HEK293 (cell line): ENCODE measurements around the gene GALNT2.

Experiments used
- GLI4 ChIP-seq: fragments of 450-650 bp; formaldehyde crosslinking; IDR thresholded peaks from 2 replicates; pipeline ENCODE4 v1.5.1; 2016; ENCODE audit warnings: missing biosample characterization, missing genetic modification characterization
- ZNF114 ChIP-seq: fragments of 450-650 bp; formaldehyde crosslinking; IDR thresholded peaks from 2 replicates; pipeline ENCODE4 v1.5.0; 2017; ENCODE audit warnings: missing biosample characterization, missing genetic modification characterization
- ZNF121 ChIP-seq: fragments of 450-650 bp; formaldehyde crosslinking; IDR thresholded peaks from 2 replicates; pipeline ENCODE4 v1.5.1; 2016; ENCODE audit warnings: missing biosample characterization, missing genetic modification characterization
- ZNF184 ChIP-seq: fragments of 450-650 bp; IDR thresholded peaks from 2 replicates; pipeline ENCODE4 v1.5.1; 2018; ENCODE audit warnings: missing biosample characterization, mild to moderate bottlenecking, missing genetic modification characterization
- ZNF2 ChIP-seq: fragments of 450-650 bp; formaldehyde crosslinking; IDR thresholded peaks from 2 replicates; pipeline ENCODE4 v1.5.1; 2016; ENCODE audit warnings: missing biosample characterization, missing genetic modification characterization
- ZNF24 ChIP-seq: fragments of 450-650 bp; formaldehyde crosslinking; IDR thresholded peaks from 2 replicates; pipeline ENCODE4 v1.5.1; 2016; ENCODE audit warnings: missing biosample characterization, missing genetic modification characterization
- ZNF350 ChIP-seq: fragments of 450-650 bp; formaldehyde crosslinking; IDR thresholded peaks from 2 replicates; pipeline ENCODE4 v1.5.0; 2017; ENCODE audit warnings: missing biosample characterization, mild to moderate bottlenecking, missing genetic modification characterization
- ZNF423 ChIP-seq: fragments of 450-650 bp; formaldehyde crosslinking; IDR thresholded peaks from 2 replicates; pipeline ENCODE4 v1.5.1; 2016; ENCODE audit warnings: missing biosample characterization, missing genetic modification characterization
- ZNF433 ChIP-seq: fragments of 450-650 bp; formaldehyde crosslinking; IDR thresholded peaks from 2 replicates; pipeline ENCODE4 v1.5.1; 2016; ENCODE audit warnings: missing biosample characterization, missing genetic modification characterization, low read depth
- ZNF549 ChIP-seq: fragments of 450-650 bp; IDR thresholded peaks from 2 replicates; pipeline ENCODE4 v1.5.1; 2018; ENCODE audit warnings: missing biosample characterization, missing genetic modification characterization, mild to moderate bottlenecking, inconsistent platforms, moderate library complexity
- ZNF629 ChIP-seq: fragments of 450-650 bp; formaldehyde crosslinking; IDR thresholded peaks from 2 replicates; pipeline ENCODE4 v1.5.1; 2017; ENCODE audit warnings: missing biosample characterization, missing genetic modification characterization
- ZNF660 ChIP-seq: fragments of 450-650 bp; IDR thresholded peaks from 2 replicates; pipeline ENCODE4 v1.5.1; 2018; ENCODE audit warnings: missing biosample characterization, mild to moderate bottlenecking, missing genetic modification characterization
- TF ChIP-seq, protein P1 (sequence below): fragments of 450-650 bp; formaldehyde crosslinking; IDR thresholded peaks from 2 replicates; pipeline ENCODE4 v1.5.1; 2016; ENCODE audit warnings: missing biosample characterization, missing genetic modification characterization

DNA sequence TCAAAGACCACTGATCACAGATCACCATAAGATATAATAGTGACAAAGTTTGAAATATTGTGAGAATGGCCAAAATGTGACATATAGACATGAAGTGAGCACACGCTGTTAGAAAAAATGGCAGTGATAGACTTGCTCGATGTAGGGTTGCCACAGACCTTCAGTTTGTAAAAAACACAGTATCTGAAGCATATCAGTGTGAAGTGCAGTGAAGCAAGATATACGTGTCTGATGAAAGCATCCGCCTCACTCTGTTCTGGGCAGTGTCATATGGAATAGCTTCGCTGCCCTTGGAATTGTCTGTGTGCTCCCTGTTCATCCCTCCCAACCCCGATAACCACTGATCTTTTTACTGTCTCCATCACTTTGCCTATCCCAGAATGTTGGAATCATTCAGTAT is 50.7 kb downstream of the GALNT2 start:
- TF ChIP-seq ZNF184 (tag by site-specific recombination) (no peak), ZNF423 (no peak), ZNF660 (tag by site-specific recombination) (no peak), ZNF433 (tag by site-specific recombination) (no peak), ZNF114 (no peak), GLI4 (no peak), ZNF350 (tag by site-specific recombination) (no peak), ZNF2 (tag by site-specific recombination) (no peak), ZNF549 (no peak), ZNF24 (tag by site-specific recombination) (no peak), ZNF121 (no peak), ZNF629 (tag by site-specific recombination) (no peak)
- TF ChIP-seq, protein P1, sequence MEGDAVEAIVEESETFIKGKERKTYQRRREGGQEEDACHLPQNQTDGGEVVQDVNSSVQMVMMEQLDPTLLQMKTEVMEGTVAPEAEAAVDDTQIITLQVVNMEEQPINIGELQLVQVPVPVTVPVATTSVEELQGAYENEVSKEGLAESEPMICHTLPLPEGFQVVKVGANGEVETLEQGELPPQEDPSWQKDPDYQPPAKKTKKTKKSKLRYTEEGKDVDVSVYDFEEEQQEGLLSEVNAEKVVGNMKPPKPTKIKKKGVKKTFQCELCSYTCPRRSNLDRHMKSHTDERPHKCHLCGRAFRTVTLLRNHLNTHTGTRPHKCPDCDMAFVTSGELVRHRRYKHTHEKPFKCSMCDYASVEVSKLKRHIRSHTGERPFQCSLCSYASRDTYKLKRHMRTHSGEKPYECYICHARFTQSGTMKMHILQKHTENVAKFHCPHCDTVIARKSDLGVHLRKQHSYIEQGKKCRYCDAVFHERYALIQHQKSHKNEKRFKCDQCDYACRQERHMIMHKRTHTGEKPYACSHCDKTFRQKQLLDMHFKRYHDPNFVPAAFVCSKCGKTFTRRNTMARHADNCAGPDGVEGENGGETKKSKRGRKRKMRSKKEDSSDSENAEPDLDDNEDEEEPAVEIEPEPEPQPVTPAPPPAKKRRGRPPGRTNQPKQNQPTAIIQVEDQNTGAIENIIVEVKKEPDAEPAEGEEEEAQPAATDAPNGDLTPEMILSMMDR (tag by site-specific recombination): no peak
